Cardiac fibroblast (primary cell): ENCODE measurements around the gene KCNQ1OT1.

ENCODE experiments used
- DNase-seq, 2 donors: peaks; one replicate each; pipeline versions ENCODE4 v3.0.0 to v3.0.0-alpha.2; 2010; ENCODE audit warnings: low read depth in 2 of 2
- H3K4me3 ChIP-seq, 2 donors: replicated peaks in 1 of 2; 1 replicate in 1 of 2; 2 replicates in 1 of 2; pipeline ENCODE4 v1.5.1; 2011; ENCODE audit warnings: low read depth in 2 of 2, low read length in 2 of 2, mild to moderate bottlenecking in 2 of 2, moderate library complexity in 1 of 2
- TF ChIP-seq, protein P1 (sequence below): IDR thresholded peaks from one replicate; pipeline ENCODE4 v1.5.1; 2011; ENCODE audit warnings: low read depth, mild to moderate bottlenecking, low read length, inconsistent platforms

Gene KCNQ1OT1

DNA sequence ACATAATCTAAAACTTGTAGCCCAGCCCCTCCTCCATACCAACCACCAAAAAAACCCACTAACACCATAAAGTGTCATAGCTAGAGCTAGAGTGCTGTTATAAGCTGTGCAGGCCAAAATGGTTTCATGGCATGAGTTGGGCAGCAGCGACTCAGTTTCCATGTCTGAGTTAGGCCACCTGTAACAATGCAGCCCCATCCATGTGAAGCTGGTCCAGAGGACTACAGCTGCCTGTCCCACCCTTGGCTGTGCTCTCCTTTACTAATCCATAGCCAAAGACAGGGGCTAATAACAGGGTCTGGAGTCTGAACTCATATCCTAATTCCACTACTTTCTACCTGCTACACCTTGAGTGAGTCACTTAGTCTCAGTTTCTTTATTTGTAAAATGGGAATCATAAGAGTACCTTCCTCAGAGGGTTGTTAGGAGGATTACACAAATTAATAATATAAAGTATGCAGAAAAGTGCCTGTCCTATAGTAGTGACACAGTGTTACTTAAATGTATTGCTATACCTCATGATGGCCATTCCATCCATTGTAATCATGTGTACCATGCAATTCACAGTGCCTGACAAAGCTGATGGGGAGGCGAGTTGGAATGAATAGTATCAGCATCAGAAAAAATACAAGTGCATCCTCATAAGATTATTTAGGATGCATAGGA, 20.6 kb downstream of the KCNQ1OT1 start:
- TF ChIP-seq, protein P1, sequence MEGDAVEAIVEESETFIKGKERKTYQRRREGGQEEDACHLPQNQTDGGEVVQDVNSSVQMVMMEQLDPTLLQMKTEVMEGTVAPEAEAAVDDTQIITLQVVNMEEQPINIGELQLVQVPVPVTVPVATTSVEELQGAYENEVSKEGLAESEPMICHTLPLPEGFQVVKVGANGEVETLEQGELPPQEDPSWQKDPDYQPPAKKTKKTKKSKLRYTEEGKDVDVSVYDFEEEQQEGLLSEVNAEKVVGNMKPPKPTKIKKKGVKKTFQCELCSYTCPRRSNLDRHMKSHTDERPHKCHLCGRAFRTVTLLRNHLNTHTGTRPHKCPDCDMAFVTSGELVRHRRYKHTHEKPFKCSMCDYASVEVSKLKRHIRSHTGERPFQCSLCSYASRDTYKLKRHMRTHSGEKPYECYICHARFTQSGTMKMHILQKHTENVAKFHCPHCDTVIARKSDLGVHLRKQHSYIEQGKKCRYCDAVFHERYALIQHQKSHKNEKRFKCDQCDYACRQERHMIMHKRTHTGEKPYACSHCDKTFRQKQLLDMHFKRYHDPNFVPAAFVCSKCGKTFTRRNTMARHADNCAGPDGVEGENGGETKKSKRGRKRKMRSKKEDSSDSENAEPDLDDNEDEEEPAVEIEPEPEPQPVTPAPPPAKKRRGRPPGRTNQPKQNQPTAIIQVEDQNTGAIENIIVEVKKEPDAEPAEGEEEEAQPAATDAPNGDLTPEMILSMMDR, result no peak
- DNase-seq, result no peak
- no peak overlapping the region for H3K4me3 ChIP-seq

DNA sequence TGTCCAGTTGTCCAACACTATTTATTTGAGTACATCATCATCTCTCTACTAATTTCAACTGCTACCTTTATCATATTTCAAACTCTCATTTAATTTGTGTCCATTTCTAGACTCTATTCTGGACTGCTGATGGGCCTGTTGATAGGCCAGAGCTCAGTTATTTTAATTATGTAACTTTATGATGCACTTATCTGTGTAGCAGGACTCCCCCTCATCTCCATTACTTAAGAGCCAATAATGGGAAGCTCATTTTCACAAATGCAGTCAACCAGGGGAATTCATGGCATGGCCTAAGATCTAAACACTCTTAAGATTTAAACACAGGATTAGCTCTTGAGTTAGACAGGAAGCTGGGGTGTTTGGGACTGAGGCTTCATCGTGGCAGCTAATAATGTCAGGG, 21.4 kb downstream of the KCNQ1OT1 start:
- H3K4me3 ChIP-seq, result no peak overlapping the region
- no peak for DNase-seq
- TF ChIP-seq, protein P1, result no peak

- DNase-seq, result no peak
- TF ChIP-seq, protein P1, result no peak
- H3K4me3 ChIP-seq, result no peak overlapping the region
These were observed 22.7 kb downstream of the KCNQ1OT1 start for GRCh38 chr11:2677127-2677526.

DNA sequence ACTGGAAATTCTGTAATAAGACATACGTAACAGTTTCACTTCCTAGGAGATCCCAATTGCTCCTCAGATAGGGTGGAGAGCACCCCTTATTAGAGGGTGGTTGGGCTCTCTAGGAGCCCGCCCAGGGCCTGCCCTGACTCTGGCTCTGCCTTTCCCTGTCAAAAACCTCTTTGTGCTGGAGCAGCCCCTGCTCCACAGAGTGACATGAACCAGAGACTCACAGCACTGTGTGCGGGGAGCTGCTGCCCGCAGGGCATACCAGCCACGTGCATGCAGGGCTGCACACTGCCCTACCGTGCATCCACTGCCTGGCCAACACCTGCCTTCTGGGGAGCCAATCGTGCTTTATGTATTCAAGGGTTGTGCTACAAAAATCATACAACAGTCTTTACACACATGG, 24.3 kb downstream of the KCNQ1OT1 start:
- TF ChIP-seq, protein P1, result no peak
- H3K4me3 ChIP-seq, result no peak overlapping the region
- no peak for DNase-seq

DNA sequence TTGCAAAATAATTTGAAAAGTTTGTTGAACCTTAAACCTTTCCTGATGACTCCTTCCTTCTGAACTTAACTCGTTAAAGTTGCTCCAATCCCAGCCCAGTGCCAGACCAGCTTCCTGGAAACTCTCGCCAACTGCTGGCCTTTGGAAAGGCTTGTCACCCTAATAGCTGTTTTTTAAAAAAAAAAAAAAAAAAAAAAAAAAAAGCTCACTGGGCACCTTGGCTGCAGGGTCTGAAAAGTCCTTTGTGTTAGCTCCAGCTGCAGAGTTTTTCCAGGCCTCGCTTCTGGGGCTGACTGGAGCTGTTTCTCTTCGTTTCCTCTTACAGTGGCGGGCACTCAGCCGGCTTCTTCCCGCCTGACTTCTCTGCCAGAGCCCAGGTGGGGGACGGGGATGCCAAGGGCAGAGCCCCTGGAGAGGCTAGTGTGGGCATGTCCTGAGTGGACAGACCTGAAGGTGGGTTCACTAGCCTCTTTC, 25.1 kb downstream of the KCNQ1OT1 start:
- DNase-seq, result no peak
- no peak overlapping the region for H3K4me3 ChIP-seq
- TF ChIP-seq, protein P1, result no peak

DNA sequence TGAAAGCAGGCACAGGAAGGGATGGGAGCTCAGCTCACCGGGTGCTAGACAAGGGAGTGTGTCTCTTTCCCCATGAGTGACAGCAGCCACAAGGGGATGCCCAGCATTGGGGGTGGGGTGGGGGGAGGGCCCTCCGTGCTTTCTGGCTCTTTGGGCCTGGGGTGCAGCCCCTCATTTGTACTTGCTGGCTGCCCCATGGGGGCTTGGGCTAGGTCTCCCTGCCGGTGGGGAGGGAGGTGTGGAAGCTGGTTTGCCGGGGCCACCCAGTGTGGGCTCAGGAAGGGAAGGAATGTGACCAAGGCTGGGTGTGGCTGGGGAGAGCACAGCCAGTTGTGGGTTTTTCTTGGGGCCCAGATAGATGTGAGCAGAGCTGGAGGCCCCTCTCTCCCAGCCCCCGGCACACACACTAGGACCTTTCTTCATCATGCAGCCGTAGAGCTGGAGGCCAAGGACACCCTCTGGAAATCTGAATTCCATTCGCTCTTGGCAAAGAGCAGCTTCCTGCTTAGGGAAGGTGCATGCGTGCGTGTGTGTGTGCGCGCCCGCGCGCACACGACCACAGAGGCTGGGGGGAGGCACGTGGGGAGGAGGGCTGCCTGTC, 25.8 kb downstream of the KCNQ1OT1 start:
- no peak for DNase-seq

More for the DNA sequence above, 25.8 kb downstream of the KCNQ1OT1 start:
- no peak overlapping the region for H3K4me3 ChIP-seq
- TF ChIP-seq, protein P1, result no peak
